NCI-H2029 (cell line): Measurements from ENCODE around the gene TRABD.
"Not testable (repeated sequence)": the region's sequence is repeated elsewhere in the genome, so short reads cannot be mapped to it uniquely, and the experiment has no call there.

Source experiments
- DNase-seq: peaks from one replicate; lab custom pipeline; 2025; lab: John Stamatoyannopoulos, UW

Gene TRABD

GRCh38 chr22:50153056-50153755 is 32.5 kb upstream of the TRABD start:
- DNase-seq = no peak

- no peak for DNase-seq
Measured at GRCh38 chr22:50153756-50154140, 32.0 kb upstream of the TRABD start.

GRCh38 chr22:50157709-50158375 is 27.9 kb upstream of the TRABD start:
- no peak for DNase-seq

- no peak for DNase-seq
Measured at GRCh38 chr22:50160947-50161346, 24.8 kb upstream of the TRABD start.

- no peak for DNase-seq
Measured at GRCh38 chr22:50161508-50162390, 24.0 kb upstream of the TRABD start.

- no peak for DNase-seq
Measured at GRCh38 chr22:50162391-50162956, 23.2 kb upstream of the TRABD start.

- DNase-seq = no peak
Measured at GRCh38 chr22:50165436-50166123, 20.1 kb upstream of the TRABD start.

- no peak for DNase-seq
Measured at GRCh38 chr22:50167689-50168489, 17.8 kb upstream of the TRABD start.

- not testable (repeated sequence) for DNase-seq
Measured at GRCh38 chr22:50168490-50169180, 17.1 kb upstream of the TRABD start.

GRCh38 chr22:50169181-50169759 is 16.4 kb upstream of the TRABD start:
- no peak for DNase-seq

GRCh38 chr22:50169774-50170341 is 15.9 kb upstream of the TRABD start:
- DNase-seq = peak; percentile 32

GRCh38 chr22:50170453-50171318 is 15.0 kb upstream of the TRABD start, which contains the start of gene PANX2:
PANX2 (plus strand) TSS chr22:50170731; CDS start chr22:50170731, 0 bp downstream.
- no peak for DNase-seq

- DNase-seq = no peak
Measured at GRCh38 chr22:50171319-50171964, 14.3 kb upstream of the TRABD start.

- DNase-seq = no peak
Measured at GRCh38 chr22:50171965-50172421, 13.7 kb upstream of the TRABD start.

GRCh38 chr22:50173311-50173982 is 12.3 kb upstream of the TRABD start:
- DNase-seq = no peak

- DNase-seq = no peak
Measured at GRCh38 chr22:50173983-50174355, 11.7 kb upstream of the TRABD start.
